Stimulated activated CD8-positive, alpha-beta memory T cell treated with anti-CD3 and anti-CD28 coated beads, Interleukin-7, amount 100 ng/mL, for 48 hours (primary cell): ENCODE data around the gene ZMIZ1.

ENCODE experiments used
- DNase-seq, 2 donors: peaks; one replicate each; pipeline ENCODE4 v3.0.0-alpha.2; 2020; ENCODE audit warnings: low read depth in 1 of 2; ENCODE audit errors: extremely low read depth in 1 of 2

The ZMIZ1 gene

DNA sequence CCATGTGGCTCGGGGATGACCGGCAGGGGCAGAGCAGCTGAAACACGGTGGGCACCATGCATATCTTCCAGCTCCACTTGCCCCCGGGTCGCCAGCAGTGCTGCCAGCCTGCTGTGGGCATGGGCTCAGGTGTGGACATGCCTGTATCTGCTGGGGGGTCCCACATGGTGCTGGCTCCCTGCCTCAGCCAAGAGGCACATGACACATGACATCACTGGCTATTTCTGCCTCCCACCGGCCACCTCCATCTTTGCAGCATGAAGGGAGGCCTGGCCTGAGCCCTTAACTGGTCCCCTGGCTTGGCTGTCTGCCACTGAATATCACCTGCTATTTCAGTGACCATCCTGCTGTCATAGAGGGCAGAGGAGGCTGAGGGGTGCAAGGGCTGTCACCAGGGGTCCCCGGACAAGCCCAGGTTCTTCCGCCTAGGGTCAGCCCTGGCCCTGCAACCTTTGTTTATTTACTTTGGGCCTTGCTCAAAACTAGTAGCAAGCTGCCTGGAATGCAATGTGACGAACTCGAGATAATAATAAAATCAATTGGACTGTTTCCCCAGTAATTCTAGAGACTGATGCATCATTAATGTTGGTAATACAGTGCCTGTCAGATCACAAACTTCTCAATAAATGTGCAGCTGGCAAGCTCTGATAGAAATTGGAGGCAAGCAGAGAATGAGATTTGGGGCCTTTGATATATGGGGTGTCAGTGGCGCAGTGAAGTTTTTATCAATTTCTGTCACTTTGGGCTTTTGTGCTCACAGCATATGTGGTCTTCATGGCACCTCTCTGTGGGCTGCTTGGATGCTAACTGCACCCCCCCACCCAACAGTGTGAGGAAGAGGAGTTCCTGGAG, 28.5 kb downstream of the ZMIZ1 start:
- DNase-seq: no peak

GRCh38 chr10:79098061-79098460, 29.3 kb downstream of the ZMIZ1 start:
- DNase-seq: no peak

DNA sequence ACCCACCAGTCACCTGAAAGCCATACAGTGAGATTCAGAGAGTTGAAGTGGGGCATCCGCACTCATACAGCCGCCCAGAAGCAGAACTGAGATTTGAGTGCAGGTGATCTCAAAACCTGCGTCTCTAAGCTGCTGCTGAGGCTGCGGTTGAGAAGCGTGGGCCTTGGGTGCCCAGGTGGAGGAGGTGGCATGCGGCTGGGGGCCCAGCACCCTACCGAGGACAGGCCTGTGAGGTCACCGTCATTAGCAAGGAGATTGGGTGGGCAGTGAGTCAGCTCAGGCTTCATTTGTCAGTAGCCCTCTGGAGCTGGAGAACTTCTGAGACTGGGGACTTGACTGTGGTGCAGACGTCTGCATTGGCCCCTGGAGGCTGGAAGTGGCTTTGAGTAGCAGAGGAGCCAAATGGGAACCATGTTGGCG, 29.8 kb downstream of the ZMIZ1 start:
- no peak for DNase-seq

DNA sequence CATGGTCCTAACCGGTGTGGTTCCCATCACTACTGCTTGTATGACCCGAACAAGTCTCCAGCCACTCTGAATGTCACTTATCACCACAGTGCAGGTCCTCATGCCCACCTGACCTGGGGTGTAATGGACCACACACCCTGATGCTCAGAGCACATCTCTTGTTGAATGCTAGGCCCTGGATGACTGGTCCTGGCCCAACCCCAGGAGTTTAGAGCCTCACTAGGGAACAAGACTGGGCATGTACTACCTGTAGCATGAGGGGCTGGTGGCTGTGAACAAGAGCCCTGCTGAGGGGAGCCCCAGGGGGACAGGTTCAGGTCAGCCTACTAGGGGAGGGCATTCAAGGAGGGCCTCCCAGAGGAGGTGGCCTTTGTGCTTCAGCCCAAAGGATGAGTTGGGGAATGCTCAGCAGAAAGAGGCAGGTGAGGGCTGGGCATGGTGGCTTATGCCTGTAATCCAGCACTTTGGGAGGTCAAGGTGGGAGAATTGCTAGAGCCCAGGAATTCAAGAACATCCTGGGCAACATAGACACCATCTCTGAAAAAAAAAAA, 31.2 kb downstream of the ZMIZ1 start:
- DNase-seq: no peak

DNA sequence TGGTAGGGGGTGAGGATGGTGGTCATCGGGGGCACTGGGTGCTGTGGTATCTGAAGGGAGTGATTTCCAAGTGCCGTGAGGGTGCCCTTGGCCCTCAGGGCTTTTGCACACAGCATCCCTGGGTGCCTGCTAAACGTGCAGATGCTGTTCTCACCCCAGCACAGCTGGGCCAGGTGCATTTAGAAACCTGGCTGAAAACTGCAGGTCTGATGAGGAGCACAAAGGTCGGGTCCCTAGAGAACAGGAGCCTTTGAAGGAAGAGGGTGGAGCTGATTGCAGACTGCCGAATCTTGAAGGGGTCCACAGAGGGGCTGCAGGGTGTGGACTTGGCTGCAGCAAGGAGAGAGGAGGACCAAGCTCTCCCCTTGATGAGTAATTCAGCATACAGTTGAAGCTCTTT, 32.0 kb downstream of the ZMIZ1 start:
- no peak for DNase-seq

GRCh38 chr10:79101560-79102497, 33.1 kb downstream of the ZMIZ1 start:
- no peak for DNase-seq

GRCh38 chr10:79102498-79102874, 33.7 kb downstream of the ZMIZ1 start:
- no peak for DNase-seq

- no peak for DNase-seq
Observed at GRCh38 chr10:79103129-79103528, 34.4 kb downstream of the ZMIZ1 start.

DNA sequence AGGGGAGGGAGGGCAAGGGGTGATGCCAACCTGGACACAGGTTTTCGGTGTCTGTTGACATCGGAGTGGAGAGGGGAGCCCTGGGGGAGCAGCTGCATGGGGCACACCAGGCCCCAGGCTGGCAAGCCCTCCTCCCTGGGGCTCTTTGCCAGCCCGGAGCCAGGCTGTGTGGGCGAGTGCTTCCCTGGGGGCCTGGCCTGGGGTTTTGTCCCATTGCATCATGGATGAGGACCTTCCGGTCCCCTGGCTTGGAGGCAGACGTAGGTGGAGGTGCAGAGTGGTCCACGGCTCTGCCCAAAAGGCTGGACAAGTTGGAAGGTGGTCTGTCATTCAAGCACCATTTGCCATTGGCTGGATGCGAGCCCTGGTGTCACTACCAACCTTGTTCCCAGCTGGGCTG, 34.8 kb downstream of the ZMIZ1 start:
- DNase-seq: no peak

GRCh38 chr10:79105150-79105739, 36.5 kb downstream of the ZMIZ1 start:
- no peak for DNase-seq

DNA sequence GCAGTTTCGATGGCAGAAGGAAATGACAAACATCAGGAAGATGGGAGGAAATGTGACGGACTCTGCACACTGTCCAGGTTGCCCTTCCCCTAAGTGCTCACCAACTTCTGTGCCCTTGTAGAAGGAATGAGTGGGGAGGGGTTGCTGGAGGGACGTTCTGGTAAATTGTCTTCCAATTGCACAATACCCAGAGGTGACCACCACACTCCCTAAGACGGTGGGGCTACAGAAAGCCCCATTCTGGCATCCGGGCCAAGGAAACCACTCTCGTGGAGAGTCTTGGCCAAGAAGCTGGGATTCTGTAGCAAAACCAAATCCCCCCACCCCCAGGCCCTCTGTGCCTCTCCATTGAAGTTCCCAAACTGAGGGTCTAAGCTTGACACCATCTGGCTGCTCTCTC, 37.1 kb downstream of the ZMIZ1 start:
- no peak for DNase-seq

- no peak for DNase-seq
Observed at GRCh38 chr10:79106256-79107050, 37.7 kb downstream of the ZMIZ1 start.

DNA sequence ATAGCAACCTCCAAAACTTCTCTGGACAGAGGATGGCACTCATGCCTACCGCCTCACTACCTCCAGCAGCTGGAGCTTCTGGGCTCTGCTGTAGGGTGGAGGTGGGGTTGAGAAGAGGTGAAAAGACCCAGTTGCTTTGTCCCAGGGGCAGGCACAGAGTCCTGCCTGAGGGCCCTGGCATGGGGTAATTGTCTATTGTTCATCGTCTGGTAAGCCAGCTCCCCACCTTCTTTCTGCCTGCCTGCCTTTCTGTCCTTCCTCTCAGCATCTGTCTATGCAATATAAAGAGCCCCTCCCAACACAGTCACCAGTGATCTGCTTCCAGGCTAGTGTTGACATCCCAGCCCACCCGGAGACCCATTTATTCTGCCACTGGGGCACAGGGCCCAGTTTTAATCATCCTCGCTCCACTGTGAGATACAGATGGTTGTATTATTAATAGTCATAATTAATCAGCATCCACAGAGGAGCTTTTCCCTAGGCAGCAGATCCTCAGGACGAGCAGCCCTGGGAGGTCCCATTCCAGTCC, 39.0 kb downstream of the ZMIZ1 start:
- DNase-seq: no peak

- DNase-seq: no peak
Observed at GRCh38 chr10:79108728-79109127, 40.0 kb downstream of the ZMIZ1 start.

GRCh38 chr10:79111427-79111826, 42.7 kb downstream of the ZMIZ1 start:
- no peak for DNase-seq

DNA sequence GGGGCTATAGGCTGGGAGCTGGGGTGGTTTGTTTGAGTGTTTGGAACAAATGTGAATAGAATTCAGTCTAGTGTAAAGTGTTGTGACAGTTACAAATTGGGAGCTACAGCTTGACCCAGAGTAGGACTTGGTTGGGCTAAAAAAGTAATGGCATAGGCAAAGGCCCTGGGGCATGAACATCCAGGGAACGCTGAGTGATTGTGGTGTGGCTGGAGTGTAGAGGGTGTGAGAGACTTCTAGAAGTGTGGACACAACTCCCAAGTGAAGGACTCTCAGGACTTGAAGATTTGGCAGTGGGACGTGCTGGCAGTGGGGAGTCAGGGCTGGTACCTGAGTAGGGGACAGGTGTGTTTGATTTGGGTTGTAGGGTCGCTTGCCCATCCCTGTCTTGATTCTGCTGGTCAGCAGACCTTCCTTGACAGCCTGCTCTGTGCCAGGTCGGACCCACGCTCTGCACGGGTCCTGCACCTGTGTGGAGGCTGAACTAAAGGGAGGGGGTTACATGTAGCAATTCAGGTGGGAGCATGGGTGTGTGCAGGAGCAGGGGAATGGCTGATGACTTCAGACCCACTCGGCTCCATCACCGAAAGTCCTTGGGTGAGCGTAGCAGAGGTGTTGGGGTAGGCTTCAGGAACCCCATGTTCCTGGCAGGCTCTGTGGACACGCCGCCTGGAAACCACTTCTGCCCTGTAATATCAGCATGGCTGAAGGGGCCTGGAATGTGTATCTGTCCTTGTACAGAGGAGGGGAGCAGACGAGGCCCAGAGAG, 43.3 kb downstream of the ZMIZ1 start:
- no peak for DNase-seq

DNA sequence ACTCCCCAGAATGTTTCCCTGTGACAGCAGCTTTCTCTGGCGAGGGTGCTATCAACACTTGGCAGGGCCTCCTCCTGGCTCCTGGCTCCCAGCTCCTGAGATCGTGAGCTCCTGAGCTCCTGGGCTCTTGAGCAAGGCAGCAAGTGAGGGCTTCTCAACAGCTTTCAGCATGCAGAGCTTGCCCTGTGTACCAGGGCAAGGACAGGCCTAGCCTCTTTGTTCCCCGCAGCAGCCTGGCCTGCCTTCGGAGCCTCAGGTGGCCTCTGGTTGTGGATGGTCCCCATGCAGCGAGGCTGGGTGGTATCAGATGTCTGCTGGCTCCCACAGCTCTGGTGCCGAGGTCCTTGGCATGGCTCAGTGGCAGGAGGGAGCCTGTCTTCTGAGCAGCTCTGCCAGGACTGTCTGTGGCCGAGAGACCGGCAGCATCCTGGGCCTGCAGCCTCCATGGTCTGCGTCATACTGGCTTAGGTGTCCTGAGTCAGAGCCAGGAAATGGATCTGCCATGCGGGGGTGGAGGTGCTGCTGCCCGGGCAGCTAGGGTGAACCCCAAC, 44.2 kb downstream of the ZMIZ1 start:
- DNase-seq: no peak

DNA sequence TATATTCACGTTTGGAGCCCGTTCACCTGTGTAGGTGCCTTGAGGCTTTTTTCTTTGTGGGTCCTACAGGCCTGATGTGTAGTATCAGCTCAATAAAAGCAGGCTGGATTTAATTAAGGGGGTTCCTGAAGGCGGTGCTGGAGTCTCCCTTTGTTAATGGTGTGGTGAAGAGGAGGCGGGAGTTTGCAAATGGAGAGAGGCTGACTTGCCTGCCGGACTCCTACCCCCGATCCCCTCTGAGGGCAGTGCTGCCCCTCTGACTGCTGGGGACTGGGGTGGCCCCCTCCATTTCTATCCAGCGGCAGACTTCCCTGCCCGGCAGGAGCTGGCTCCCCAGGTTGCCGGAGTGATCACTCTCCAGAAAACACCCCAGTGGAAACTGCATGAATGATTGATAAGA, 45.1 kb downstream of the ZMIZ1 start:
- DNase-seq: no peak

- DNase-seq: no peak
Observed at GRCh38 chr10:79115302-79115701, 46.5 kb downstream of the ZMIZ1 start.
